ENCODE data around the gene DEFB131B.
"Not testable (repeated sequence)": the region's sequence is repeated elsewhere in the genome, so short reads cannot be mapped to it uniquely, and the experiment has no call there.

Gene DEFB131B

DNA sequence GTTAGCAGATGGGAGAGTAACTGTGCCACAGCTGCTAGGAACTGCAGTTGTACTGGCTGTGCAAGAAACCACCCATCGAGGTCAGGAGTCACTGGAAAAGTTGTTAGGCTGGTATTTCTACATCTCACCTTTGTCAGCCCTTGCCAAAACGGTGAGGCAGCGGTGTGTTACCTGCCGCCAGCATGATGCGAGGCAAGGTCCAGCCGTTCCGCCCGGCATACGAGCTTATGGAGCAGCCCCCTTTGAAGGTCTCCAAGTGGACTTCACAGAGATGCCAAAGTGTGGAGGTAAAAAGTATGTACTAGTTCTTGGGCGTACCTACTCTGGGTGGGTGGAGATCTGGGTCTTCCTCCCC lies 33.7 kb downstream of the DEFB131B start:
- not testable (repeated sequence) for DNase-seq

DNA sequence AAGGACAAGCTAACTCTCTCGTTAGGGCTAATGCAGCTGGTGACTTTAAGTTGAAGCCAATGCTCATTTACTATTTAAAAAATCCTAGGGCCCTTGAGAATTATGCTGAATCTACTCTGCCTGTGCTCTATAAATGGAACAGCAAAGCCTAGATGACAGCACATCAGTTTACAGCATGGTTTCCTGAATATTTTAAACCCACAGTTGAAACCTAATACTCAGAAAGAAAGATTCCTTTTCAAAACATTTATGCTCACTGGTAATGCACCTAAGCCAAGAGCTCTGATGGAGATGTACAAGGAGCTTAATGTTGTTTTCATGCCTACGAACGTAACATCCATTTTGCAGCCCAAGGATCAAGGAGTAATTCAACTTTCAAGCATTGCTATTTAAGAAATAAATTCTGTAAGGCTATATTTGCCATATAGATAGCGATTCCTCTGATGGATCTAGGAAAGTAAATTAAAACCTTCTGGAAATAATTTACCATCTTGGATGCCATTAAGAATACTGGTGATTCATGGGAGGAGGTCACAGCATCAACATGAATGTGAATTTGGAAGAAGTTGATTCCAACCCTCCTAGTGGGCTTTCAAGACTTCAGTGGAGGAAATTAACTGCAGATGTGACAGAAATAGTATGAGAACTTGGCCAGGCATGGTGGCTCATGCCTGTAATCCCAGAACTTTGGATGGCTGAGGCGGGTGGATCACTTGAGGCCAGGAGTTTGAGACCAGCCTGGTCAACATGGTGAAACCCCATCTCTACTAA lies 35.7 kb downstream of the DEFB131B start:
- DNase-seq, result no peak

DNA sequence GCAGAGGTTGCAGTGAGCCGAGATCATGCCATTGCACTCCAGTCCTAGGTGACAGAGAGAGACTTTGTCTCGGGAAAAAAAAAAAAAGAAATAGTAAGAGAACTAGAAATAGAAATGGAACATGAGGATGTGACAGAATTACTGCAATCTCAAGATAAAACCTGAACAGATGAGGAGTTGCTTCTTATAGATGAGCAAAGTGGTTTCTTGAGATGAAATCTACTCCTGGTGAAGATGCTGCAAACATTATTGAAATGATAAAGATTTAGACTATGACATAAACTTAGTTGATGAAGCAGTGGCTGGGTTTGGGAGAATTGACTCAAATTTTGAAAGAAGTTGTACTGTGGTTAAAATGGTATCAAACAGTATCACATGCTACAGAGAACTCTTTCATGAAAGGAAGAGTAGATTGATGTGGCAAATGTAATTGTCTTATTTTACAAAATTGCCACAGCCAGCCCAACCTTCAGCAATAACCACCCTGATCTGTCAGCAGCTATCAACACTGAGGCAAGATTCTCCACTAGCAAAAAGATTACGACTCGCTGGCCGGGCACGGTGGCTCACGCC lies 36.5 kb downstream of the DEFB131B start:
- DNase-seq, result no peak

DNA sequence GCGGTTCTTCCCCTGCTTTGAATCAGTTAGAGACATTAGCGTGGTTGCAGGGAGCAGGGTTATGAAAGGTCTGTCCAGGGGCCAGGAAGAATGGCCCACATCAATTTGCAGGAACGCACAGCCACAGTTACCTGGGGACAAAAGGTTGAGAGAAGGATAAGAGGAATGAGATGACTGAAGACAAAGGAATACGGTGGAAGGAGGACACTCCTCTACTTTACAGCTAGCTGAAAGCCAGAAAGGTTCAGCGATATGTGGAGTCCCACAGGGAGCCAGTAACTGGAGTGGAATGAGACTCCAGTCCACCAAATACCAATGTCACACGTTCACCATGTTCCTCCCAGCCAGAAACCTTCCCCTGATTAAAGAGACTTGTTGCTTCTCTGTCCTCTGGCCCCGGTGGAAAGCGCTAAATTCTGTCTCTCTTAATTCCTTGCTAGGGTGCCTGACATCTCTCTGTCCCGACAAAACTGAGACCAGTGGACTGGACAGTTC lies 39.4 kb downstream of the DEFB131B start:
- no peak for DNase-seq

DNA sequence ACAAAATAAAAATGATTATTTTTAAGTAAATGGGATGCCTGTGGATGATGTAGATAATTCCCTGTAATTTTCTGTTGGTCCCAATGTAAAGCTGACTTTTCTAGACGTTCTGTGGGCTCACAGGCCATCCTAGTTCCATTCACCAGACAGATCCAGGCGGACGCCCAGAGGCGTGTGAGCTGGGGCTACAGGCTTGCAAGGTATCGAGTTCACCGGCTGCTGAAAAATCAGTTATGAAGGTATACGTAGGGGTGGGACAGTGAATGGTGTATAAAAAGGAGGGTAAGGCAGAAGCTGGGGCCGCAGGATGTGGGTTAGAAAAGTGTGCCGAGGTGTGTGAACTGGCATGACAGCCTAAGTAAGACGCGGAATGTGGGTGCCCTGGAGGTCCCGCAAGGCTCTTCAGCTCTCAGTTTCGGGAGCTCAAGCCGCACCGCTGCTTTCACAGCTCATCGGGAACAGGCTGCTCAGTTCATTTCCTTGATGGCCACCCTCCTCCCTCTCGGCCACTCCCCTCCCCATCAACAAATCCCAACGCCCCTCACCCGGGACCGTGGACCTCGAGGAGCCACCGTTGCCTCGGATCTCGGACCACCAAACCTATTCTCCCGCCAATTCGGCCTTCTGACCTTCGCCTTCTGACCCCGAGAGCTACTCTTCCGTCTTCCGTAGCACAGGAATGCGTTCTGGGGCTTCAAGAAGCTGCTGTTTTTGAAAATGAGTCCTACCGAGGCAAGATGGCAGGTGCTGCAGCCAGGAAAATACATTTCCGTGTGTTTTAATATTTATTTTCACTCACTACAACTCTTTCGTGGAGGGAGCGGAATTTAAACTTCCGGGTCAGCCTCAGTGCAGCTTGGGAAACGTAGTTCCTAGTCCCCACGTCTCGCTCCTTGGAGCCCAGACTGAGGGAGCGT lies 49.8 kb downstream of the DEFB131B start, which contains the start of gene XNDC1N:
XNDC1N (minus strand) TSS at position 775 of the 917 bp plus-strand sequence. CDS start 5,241 bp downstream, outside the sequence.
- peak; percentile 46 for DNase-seq

DNA sequence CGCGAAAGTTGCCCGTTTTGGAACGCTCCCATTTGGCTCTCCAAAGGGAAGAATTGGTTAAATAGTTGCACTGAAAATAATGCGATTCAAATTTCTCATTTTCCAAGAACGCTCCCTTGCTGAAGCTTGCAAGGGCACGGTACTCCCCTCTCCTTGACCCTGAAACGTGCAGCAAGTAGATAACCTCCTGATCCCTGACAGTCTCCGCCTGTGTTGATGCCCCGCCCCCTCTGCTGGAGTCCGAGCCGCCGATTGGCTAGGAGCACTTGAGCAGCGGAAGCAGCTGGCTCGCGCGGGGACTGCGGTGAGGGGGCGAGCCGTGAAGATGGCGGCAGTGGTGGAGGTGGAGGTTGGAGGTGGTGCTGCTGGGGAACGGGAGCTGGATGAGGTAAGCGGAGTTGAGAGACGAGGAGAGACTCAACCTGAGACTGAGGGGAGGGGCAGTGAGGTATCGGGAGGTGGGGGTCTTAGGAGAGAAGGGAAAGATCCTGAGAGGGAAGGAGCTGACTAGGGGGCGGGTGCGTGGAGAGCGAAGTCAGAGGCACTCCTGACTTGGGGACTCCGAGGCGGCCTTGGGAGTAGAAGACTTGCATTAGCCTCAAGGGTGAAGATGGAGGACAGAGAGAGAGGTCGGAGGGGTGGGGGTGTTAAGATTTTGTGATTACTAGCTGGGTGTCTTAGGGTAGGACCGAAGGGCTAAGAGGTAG lies 50.6 kb downstream of the DEFB131B start, which contains the start of gene RNF121:
RNF121 (plus strand) TSS at position 310 of the 707 bp plus-strand sequence; CDS start at position 326, 16 bp downstream.
- peak; percentile 98 for DNase-seq

DNA sequence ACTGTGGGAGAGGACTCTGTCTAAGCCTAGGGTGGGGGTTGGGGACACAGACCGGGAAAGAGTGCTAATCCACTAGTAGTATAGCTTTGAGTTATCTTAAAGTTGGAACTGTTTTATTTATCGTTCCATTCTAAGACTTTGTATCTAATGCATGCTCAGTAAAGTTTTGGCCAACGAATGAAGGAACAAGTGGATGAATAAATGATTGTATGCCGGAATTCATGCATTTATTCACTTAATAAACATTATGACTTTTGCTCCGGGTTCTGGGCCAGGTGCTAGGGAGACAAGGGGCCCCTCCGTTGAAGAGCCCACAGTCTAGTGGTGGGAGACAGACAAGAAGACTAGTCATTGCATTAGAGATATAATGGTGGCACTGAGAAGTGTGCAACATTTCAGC lies 51.2 kb downstream of the DEFB131B start:
- DNase-seq, result no peak

DNA sequence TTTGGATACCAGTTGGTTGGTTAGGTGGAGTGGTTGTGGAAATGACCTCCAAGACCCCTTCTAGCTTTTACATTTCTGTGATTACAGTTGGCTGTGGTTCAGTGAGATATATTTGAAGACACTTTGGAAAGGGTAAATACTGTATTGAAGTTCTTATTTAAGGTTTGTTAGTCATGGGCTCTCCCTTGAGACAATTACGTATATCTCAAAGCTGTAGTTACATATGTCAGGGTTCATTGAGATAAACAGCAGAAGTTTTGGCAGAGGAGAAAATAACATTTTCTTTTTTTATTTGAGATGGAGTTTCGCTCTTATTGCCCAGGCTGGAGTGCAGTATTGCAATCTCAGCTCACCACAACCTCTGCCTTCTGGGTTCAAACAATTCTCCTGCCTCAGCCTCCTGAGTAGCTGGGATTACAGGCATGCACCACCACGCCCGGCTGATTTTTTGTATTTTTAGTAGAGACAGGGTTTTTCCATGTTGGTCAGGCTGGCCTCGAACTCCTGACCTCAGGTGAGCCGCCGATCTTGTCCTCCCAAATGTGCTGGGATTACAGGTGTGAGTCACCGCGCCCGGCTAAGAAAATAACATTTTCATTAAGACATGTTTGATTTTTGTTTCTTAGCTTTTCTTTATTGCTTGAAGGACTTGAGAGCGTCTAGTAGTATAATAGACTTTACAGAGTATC lies 52.4 kb downstream of the DEFB131B start:
- no peak for DNase-seq

DNA sequence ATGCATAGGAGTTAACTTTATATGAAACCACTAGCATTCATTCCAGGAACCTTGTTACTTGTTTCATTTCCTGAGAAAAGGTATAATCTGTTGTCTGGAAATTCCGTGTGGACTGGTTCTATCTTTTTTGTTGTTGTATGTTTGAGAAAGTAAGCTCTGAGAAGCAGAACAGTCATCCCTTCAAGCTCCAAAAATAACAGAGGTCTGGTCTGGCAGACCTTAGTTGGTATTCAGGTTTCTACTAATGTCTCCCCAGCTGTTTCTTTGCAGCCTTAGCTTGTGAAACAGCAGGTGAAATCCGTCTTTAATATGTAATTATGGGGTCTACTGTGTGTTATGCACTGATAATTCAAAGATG lies 53.0 kb downstream of the DEFB131B start:
- DNase-seq, result no peak

DNA sequence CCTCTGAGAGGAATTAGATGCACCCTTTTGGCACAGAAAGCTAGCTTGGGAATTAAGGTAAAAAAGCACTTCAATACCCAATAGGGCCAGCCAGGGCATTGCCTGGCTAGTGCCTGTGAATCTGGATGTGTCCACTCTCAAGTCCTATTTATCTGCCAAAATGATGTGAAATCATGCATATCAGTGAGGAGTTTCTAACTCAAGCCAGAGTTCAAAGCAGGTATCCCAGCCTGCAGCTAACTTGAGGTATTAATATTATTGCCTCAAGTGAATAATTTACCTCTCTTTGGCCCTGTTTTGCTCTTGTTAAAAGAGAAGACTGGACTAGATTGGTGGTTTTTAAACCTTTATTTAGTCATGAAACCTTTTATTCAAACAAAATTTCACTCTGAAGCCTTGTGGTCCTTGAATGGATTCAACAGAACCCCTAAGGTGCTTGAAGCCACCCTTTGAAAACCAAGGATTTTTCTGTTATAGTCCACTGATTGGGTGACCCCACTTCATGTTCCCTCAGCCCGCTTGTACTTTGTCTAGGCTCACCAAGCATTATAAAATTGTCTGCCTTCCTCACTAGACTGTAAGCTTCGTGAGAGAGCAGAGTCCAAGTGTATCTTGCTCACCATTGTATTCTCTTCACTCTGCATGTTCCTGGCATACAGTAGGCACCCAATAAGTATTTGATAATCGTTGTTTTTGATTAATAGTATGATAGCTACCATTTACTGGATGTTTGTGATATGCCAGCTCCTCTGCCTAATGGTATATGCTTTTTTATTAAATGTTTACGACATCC lies 55.1 kb downstream of the DEFB131B start:
- DNase-seq, result no peak

Measured in activated gamma-delta T cell treated with Interleukin-2 at 50 U/mL for 16 hours (primary cell).